ENCODE results near the gene TMEM59L. TPM values are rescaled to one million over a fixed set of nuclear protein-coding genes. Genes with fewer than 3 reads are reported as not detected.
A peak's percentile ranks its signal among the peaks of the same experiment; 100 is the strongest.

TMEM59L gene
- total RNA-seq, 1 donor from 2014 or later = 5.6 TPM

DNA sequence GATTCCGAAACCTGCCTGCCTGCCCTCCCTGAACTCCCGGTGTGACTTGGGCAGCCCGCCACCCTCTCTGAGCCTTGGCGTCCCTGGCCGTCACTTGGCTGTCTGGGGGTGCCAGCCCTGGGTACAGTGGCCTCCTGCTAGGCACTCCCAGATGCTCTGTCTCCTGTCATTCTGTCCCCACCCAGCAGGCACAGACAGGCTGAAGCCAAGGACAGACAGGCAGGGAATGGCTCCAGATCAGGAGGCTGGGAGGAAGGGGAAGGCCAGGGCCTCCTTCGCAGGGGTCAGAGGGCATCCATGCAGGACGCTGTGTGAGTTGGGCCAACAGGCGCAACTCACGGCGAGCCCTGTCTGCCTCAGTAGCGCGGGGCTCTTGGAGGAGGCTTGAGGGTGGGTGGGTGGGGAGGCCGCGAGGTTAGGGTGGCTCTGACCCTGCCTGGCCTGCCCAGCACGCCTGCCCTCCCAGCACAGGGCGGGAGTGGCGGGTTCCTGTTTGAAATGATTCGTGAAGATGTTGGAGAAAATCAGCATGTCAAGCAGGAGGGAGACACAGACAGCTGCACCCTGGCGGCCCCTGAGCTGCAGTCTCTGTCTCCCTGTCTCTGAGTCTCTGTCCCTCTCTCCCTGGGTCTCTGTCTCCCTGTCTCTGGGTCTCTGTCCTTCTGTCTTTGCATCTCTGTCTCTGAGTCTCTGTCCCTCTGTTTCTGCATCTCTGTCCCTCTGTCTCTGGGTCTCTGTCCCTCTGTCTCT lies 43.8 kb downstream of the TMEM59L start:
- Mint-ChIP-seq H3K9me3 (ENCODE audit: unreplicated experiment) (no peaks in the 10 kb centered on the region), H3K36me3 (ENCODE audit: low read depth, unreplicated experiment) (peaks cover 3% of the 10 kb centered on the region), H3K27ac (ENCODE audit: unreplicated experiment) (no peak overlapping the region), H3K27me3 (ENCODE audit: low read depth, unreplicated experiment) (peaks cover 4% of the 10 kb centered on the region), H3K4me1 (ENCODE audit: low read depth, unreplicated experiment) (peaks cover 27% of the 10 kb centered on the region), H3K4me3 (ENCODE audit: unreplicated experiment) (no peak overlapping the region)
- no peak overlapping the region for H3K27ac ChIP-seq (ENCODE audit: low read depth, low read length)
- H2AFZ ChIP-seq (ENCODE audit: low read depth, low read length) = no peak overlapping the region
- H3K4me2 ChIP-seq (ENCODE audit: low read length) = no peak overlapping the region
- peaks cover 12% of the 10 kb centered on the region for H4K20me1 ChIP-seq (ENCODE audit: insufficient read depth, low read length)
- TF ChIP-seq, protein P1, sequence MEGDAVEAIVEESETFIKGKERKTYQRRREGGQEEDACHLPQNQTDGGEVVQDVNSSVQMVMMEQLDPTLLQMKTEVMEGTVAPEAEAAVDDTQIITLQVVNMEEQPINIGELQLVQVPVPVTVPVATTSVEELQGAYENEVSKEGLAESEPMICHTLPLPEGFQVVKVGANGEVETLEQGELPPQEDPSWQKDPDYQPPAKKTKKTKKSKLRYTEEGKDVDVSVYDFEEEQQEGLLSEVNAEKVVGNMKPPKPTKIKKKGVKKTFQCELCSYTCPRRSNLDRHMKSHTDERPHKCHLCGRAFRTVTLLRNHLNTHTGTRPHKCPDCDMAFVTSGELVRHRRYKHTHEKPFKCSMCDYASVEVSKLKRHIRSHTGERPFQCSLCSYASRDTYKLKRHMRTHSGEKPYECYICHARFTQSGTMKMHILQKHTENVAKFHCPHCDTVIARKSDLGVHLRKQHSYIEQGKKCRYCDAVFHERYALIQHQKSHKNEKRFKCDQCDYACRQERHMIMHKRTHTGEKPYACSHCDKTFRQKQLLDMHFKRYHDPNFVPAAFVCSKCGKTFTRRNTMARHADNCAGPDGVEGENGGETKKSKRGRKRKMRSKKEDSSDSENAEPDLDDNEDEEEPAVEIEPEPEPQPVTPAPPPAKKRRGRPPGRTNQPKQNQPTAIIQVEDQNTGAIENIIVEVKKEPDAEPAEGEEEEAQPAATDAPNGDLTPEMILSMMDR (IDR thresholded peaks at IDR 0.05; ENCODE audit: insufficient read depth, low read depth, low read length) = no peak
- TF ChIP-seq EZH2 (IDR thresholded peaks at IDR 0.05; ENCODE audit: insufficient read depth, low read length) = no peak
- peaks cover 41% of the 10 kb centered on the region for H3K4me1 ChIP-seq (ENCODE audit: insufficient read depth, low read length)
- no peaks in the 10 kb centered on the region for H3K36me3 ChIP-seq (ENCODE audit: insufficient read depth, low read length)
- H3K27me3 ChIP-seq (ENCODE audit: insufficient read depth, low read length) = no peaks in the 10 kb centered on the region
- H3K9me3 ChIP-seq (ENCODE audit: insufficient read depth, low read depth, low read length) = no peaks in the 10 kb centered on the region
- DNase-seq (ENCODE audit: low read depth) (no peak), FAIRE-seq (no peak)
- peak overlapping the region; percentile 58 for H3K9ac ChIP-seq (ENCODE audit: low read length)
- no peaks in the 10 kb centered on the region for H3K79me2 ChIP-seq (ENCODE audit: insufficient read depth, low read length)
- no peak overlapping the region for H3K4me3 ChIP-seq (ENCODE audit: insufficient read depth, low read depth, low read length)

DNA sequence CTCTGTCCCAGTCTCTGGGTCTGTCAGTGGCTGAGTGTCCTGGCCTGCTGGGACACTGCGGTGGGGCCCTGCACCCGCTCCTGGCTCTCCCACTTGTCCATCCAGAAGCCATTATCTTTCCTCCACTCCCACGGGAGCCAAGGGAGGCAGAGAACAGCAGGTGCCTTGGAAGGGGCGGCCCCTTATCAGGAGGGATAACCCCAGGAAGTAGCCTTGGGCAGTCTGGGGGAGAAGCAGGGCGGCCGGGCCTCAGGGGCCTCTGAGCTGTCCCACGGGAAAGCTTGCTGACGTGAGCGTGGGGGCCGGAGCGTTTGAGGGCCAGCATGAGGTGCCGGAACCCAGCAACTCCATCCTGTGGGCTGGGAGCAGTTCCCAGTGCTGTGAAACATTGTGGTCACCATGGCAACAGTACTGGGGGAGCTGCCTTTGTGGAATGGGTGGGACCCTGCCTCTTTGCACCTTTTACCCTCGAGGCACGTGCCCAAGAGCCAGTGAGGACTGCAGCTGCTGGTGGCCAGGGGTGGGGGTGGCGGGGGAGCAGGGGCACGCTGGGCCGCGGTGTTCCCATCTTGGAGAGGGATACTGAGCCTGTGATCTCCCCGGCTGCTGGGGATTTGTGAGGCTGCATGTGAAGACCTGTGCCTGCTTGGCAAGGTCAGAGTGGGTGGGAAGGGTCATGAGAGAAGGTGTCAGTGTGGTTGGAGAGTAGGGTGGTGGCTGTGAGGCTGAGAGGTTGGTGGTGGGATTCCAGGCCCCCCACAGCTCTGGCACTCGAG lies 45.1 kb downstream of the TMEM59L start:
- H3K27ac ChIP-seq (ENCODE audit: low read depth, low read length) = no peak overlapping the region
- H3K4me3 Mint-ChIP-seq (ENCODE audit: unreplicated experiment) = no peak overlapping the region
- H2AFZ ChIP-seq (ENCODE audit: low read depth, low read length) = no peak overlapping the region
- H3K9me3 ChIP-seq (ENCODE audit: insufficient read depth, low read depth, low read length) = no peaks in the 10 kb centered on the region
- H4K20me1 ChIP-seq (ENCODE audit: insufficient read depth, low read length) = peaks cover 7% of the 10 kb centered on the region
- no peak overlapping the region for H3K4me3 ChIP-seq (ENCODE audit: insufficient read depth, low read depth, low read length)
- H3K36me3 Mint-ChIP-seq (ENCODE audit: low read depth, unreplicated experiment) = no peaks in the 10 kb centered on the region
- H3K27me3 Mint-ChIP-seq (ENCODE audit: low read depth, unreplicated experiment) = peaks cover 2% of the 10 kb centered on the region
- no peak for TF ChIP-seq EZH2 (IDR thresholded peaks at IDR 0.05; ENCODE audit: insufficient read depth, low read length)
- TF ChIP-seq, protein P1 (IDR thresholded peaks at IDR 0.05; ENCODE audit: insufficient read depth, low read depth, low read length) = no peak
- H3K79me2 ChIP-seq (ENCODE audit: insufficient read depth, low read length) = no peaks in the 10 kb centered on the region
- H3K27ac Mint-ChIP-seq (ENCODE audit: unreplicated experiment) = peak overlapping the region; percentile 60
- no peaks in the 10 kb centered on the region for H3K36me3 ChIP-seq (ENCODE audit: insufficient read depth, low read length)
- DNase-seq (ENCODE audit: low read depth) = peak; percentile 91
- H3K9ac ChIP-seq (ENCODE audit: low read length) = peak overlapping the region; percentile 58
- no peaks in the 10 kb centered on the region for H3K9me3 Mint-ChIP-seq (ENCODE audit: unreplicated experiment)
- no peak for FAIRE-seq
- peak overlapping the region; percentile 53 for H3K4me2 ChIP-seq (ENCODE audit: low read length)
- no peaks in the 10 kb centered on the region for H3K27me3 ChIP-seq (ENCODE audit: insufficient read depth, low read length)
- H3K4me1 ChIP-seq (ENCODE audit: insufficient read depth, low read length) = peaks cover 37% of the 10 kb centered on the region
- peaks cover 29% of the 10 kb centered on the region for H3K4me1 Mint-ChIP-seq (ENCODE audit: low read depth, unreplicated experiment)
